Nephron progenitor cell (in vitro differentiated cells): ENCODE data around the gene PADI4.

Experiments
- DNase-seq: peaks from one replicate; pipeline ENCODE4 v3.0.0; 2021
- H3K27ac Mint-ChIP-seq: 2 replicates; pipeline ENCODE4 v1.8.0; 2021; ENCODE audit warnings: mild to moderate bottlenecking, moderate library complexity, mixed read lengths
- H3K27me3 Mint-ChIP-seq: 2 replicates; pipeline ENCODE4 v1.8.0; 2021; ENCODE audit warnings: mild to moderate bottlenecking, low read depth, mixed read lengths; ENCODE audit not compliant: poor library complexity
- H3K36me3 Mint-ChIP-seq: 2 replicates; pipeline ENCODE4 v1.8.0; 2021; ENCODE audit warnings: low read depth, mixed read lengths
- H3K4me1 Mint-ChIP-seq: 2 replicates; pipeline ENCODE4 v1.8.0; 2021; ENCODE audit warnings: mixed read lengths
- H3K4me3 Mint-ChIP-seq: 2 replicates; pipeline ENCODE4 v1.8.0; 2021; ENCODE audit warnings: mild to moderate bottlenecking, moderate library complexity, mixed read lengths
- H3K9me3 Mint-ChIP-seq: 2 replicates; pipeline ENCODE4 v1.8.0; 2021; ENCODE audit warnings: mild to moderate bottlenecking, moderate library complexity, mixed read lengths
- TF ChIP-seq, protein P1 (sequence below): fragments of 200-600 bp; sonication (generic); IDR thresholded peaks from 2 replicates; pipeline ENCODE4 v1.5.0; 2021; ENCODE audit warnings: antibody characterized with exemption

PADI4 gene

GRCh38 chr1:17375651-17376050 is 67.7 kb downstream of the PADI4 start:
- H3K4me3 Mint-ChIP-seq, result no peak overlapping the region
- H3K27ac Mint-ChIP-seq, result no peak overlapping the region
- H3K9me3 Mint-ChIP-seq, result no peaks in the 10 kb centered on the region
- TF ChIP-seq, protein P1, sequence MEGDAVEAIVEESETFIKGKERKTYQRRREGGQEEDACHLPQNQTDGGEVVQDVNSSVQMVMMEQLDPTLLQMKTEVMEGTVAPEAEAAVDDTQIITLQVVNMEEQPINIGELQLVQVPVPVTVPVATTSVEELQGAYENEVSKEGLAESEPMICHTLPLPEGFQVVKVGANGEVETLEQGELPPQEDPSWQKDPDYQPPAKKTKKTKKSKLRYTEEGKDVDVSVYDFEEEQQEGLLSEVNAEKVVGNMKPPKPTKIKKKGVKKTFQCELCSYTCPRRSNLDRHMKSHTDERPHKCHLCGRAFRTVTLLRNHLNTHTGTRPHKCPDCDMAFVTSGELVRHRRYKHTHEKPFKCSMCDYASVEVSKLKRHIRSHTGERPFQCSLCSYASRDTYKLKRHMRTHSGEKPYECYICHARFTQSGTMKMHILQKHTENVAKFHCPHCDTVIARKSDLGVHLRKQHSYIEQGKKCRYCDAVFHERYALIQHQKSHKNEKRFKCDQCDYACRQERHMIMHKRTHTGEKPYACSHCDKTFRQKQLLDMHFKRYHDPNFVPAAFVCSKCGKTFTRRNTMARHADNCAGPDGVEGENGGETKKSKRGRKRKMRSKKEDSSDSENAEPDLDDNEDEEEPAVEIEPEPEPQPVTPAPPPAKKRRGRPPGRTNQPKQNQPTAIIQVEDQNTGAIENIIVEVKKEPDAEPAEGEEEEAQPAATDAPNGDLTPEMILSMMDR, result no peak
- H3K36me3 Mint-ChIP-seq, result no peaks in the 10 kb centered on the region
- H3K27me3 Mint-ChIP-seq, result peaks cover 27% of the 10 kb centered on the region
- H3K4me1 Mint-ChIP-seq, result peaks cover 4% of the 10 kb centered on the region
- no peak for DNase-seq

DNA sequence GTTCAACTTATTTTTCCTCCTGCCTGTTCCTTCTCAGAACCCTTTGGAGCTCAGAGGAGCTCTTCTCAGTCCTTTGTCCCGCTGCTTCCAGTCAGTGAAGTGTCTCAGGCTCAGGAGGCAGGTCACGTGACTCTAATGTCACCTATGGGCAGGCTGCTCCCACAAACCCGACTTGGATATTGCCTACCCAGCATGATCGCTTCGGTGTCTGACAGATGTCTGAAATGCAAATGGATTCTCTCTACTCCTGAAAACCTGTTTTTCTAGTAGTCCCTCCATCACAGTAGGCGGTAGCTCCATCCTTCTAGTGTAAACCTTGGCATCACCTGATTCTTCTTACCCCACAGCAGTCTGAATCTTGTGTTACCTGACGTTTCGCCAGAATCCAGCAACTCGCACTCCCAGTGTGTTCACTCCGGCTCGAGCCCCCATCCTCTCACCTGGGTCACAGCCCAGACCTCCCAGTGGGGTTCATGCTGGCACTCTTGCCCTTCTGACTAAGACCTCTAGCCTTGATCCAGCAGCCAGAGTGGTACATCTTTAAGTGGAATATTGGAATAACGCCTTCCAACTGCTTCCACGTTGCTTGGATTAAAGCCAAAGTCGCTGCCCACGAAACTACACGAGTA is 69.4 kb downstream of the PADI4 start:
- Mint-ChIP-seq H3K4me3 (no peak overlapping the region), H3K27me3 (peaks cover 33% of the 10 kb centered on the region), H3K4me1 (peaks cover 4% of the 10 kb centered on the region), H3K36me3 (no peaks in the 10 kb centered on the region), H3K27ac (no peak overlapping the region), H3K9me3 (no peaks in the 10 kb centered on the region)
- TF ChIP-seq, protein P1, result no peak
- DNase-seq, result no peak

GRCh38 chr1:17381161-17381560 is 73.2 kb downstream of the PADI4 start:
- no peaks in the 10 kb centered on the region for H3K36me3 Mint-ChIP-seq
- no peaks in the 10 kb centered on the region for H3K9me3 Mint-ChIP-seq
- DNase-seq, result no peak
- TF ChIP-seq, protein P1, result no peak
- H3K27ac Mint-ChIP-seq, result no peak overlapping the region
- peaks cover 4% of the 10 kb centered on the region for H3K4me1 Mint-ChIP-seq
- H3K27me3 Mint-ChIP-seq, result peaks cover 46% of the 10 kb centered on the region
- no peak overlapping the region for H3K4me3 Mint-ChIP-seq

- no peaks in the 10 kb centered on the region for H3K4me1 Mint-ChIP-seq
- TF ChIP-seq, protein P1, result no peak
- peaks cover 41% of the 10 kb centered on the region for H3K27me3 Mint-ChIP-seq
- no peak for DNase-seq
- no peaks in the 10 kb centered on the region for H3K9me3 Mint-ChIP-seq
- H3K4me3 Mint-ChIP-seq, result no peak overlapping the region
- no peaks in the 10 kb centered on the region for H3K36me3 Mint-ChIP-seq
- no peak overlapping the region for H3K27ac Mint-ChIP-seq
Observed at GRCh38 chr1:17392199-17392740, 84.3 kb downstream of the PADI4 start.

DNA sequence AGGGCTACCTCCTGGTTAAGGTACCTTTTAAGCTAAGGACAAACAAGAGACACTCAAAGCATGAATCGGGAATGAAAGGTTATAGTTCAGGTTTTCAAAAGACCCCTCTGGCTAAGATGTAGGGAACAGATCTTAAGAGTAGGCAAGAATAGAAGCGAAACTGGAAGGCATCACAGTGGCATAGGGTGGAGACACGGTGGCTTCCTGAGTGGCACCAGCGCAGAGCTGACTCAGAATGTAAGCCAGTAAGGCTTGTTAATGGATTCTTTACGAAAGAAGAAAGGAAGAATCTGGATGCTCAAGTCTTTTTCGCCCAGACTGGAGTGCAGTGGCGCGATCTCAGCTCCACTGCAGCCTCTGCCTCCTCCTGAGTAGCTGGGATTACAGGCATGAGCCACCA is 85.2 kb downstream of the PADI4 start:
- no peak for DNase-seq
- H3K27ac Mint-ChIP-seq, result no peak overlapping the region
- peaks cover 40% of the 10 kb centered on the region for H3K27me3 Mint-ChIP-seq
- no peaks in the 10 kb centered on the region for H3K4me1 Mint-ChIP-seq
- no peaks in the 10 kb centered on the region for H3K36me3 Mint-ChIP-seq
- TF ChIP-seq, protein P1, result no peak
- H3K9me3 Mint-ChIP-seq, result no peaks in the 10 kb centered on the region
- no peak overlapping the region for H3K4me3 Mint-ChIP-seq
